Superior temporal gyrus (tissue), 1 donor: ENCODE results near the gene PBX2.
A peak's percentile ranks its signal among the peaks of the same experiment; 100 is the strongest.
"Not testable (repeated sequence)": the region's sequence is repeated elsewhere in the genome, so short reads cannot be mapped to it uniquely, and the experiment has no call there.

Experiments used
- DNase-seq: peaks from one replicate; pipeline ENCODE4 v3.0.0-alpha.2; 2016; ENCODE audit errors: extremely low spot score

PBX2 gene

DNA sequence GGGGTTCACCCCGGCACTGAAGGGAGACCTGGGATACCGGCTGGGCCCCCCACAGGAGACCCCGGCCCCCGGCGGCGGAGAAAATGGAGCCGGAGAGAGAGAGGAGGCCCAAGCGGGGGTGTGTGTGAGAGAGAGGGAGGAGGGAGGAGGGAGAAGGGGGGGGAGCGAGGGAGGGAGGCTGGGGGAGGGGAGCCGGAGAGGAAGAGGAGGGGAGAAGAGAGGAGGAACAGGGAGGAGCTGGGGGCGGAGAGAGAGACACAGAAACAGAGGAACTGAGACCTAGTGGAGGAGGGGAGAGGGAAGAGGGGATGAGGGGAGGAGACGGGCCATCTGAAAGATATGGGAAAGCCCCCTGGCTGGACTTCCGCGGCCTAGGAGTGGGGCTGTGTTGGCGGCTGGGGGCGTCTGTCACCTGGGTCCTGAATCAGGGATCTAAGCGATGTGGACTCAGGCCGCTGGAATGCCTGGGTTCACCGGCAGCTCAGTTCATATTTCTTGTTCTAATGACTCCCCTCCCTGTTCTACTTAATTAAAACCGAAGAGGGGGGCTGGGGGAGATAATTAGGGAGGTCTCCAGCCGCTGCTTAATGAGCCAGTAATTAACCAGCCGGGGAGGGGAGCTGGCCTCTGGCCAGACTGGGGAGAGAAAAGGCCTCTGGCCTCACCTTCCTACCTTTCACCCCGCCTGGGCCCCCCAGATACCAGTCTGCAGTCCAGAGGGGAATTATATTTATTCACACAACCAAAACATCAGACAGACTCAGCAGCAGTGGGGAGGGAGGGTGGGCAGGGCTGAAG lies at the start of gene PBX2:
TSS of gene PBX2 (minus strand) at position 149 of the 798 bp plus-strand sequence. CDS start 287 bp downstream, outside the sequence.
- DNase-seq, result peak; percentile 85

DNA sequence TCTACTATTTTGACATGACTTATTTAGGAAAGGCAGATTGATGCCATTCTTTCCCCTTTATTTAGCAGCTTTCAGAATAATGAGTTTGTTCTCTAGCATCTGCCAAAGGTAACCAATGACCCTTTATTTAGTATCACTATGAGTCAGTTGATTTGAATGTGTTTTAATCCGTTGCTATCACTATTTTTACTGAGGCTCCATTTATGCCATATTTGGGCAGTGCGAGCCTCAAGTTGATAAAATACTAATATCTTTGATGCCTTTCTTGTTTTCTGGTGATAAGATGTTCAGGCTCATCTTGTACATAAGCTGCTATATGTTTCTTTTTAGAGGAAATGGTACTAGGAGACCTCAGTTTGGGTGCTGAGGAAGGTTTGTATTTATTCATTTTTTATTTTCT lies 49.5 kb upstream of the PBX2 start:
- no peak for DNase-seq

- no peak for DNase-seq
Observed at GRCh38 chr6:32234934-32235333, 44.9 kb upstream of the PBX2 start.

- no peak for DNase-seq
Observed at GRCh38 chr6:32226434-32226833, 36.4 kb upstream of the PBX2 start.

DNA sequence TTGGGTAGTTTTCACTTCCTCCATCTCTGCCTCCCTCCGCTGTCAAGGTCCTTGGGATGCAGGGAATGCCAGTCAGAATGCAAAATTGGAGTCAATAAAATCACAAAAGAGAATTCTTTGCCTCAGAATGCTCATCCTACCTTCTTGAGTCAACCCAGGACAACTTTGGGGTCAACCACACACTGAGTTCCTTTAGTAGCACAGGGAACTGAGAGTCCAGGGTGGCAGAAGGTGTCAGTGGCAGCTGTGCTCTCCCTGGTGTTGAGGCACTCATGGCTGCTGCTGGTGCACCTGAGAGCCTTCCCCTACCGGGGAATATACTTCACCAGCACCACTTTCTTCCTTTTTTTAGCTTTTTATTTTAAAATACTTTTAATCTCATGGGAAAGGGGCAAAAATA lies 34.7 kb upstream of the PBX2 start:
- DNase-seq, result no peak

GRCh38 chr6:32223258-32224235 lies 33.5 kb upstream of the PBX2 start, which contains the start of gene NOTCH4:
TSS of gene NOTCH4 (minus strand) at chr6:32224067. CDS start at chr6:32223928, 139 bp downstream.
- no peak for DNase-seq

- DNase-seq, result no peak
Observed at GRCh38 chr6:32222333-32223230, 32.6 kb upstream of the PBX2 start.

GRCh38 chr6:32220021-32220420 lies 30.0 kb upstream of the PBX2 start:
- no peak for DNase-seq

GRCh38 chr6:32218167-32218566 lies 28.2 kb upstream of the PBX2 start:
- DNase-seq, result no peak

DNA sequence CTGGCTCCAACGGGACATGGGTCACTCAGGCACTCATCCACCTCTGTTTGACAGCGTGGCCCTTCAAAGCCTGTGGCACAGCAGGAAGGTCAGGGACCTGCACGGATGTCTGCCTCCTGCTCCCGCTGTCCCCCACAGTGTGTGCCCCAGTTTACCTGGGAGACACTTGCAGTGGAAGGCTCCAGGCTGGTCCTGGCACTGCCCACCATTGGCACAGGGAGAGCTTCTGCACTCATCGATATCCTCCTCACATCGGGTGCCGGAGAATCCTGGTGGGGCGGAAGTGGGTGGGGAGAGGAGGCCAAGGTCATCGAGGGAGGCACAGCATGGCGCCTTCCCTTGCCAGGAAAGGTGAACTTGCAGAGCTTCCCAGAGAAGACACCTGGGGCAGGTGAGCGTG lies 27.0 kb upstream of the PBX2 start:
- DNase-seq, result no peak

GRCh38 chr6:32216285-32216684 lies 26.3 kb upstream of the PBX2 start:
- no peak for DNase-seq

GRCh38 chr6:32215617-32216016 lies 25.6 kb upstream of the PBX2 start:
- DNase-seq, result no peak

- DNase-seq, result no peak
Observed at GRCh38 chr6:32214126-32214525, 24.1 kb upstream of the PBX2 start.

- DNase-seq, result no peak
Observed at GRCh38 chr6:32213649-32214048, 23.6 kb upstream of the PBX2 start.

GRCh38 chr6:32212076-32212760 lies 22.2 kb upstream of the PBX2 start:
- DNase-seq, result no peak

DNA sequence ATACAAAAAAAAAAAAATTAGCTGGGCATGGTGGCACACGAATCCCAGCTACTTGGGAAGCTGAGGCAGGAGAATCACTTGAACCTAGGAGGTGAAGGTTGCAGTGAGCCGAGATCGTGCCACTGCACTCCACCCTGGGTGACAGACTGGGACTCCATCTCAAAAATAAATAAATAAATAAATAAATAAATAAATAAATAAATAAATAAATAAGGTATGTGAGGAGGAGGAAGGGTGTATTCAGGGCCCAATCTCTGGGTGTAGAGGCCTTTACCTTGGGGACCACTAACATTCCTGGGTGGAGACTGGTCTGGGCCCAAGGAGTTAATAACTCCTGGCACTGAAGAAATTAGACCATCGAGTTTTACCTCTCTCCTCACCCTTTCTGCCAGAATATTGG lies 21.4 kb upstream of the PBX2 start:
- DNase-seq, result not testable (repeated sequence)

DNA sequence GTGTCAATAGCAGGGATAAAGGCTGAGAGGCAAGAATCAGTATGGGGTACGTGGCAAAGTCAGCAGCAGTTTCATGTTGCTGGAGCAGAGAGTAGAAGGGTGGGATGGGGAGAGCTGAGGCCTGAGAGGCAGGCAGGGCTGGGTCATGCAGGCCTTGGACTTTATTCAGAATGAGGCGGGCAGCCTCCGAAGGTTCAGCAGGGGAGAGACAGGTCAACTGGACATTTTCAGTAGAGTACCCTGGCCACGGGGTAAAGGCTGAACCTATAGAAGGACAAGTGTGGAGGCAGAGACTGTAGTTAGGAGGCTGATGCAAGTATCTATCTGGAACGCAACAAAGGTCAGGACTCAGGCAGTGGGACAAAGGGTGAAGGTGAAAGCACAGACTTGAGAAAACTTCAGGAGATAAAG lies 20.2 kb upstream of the PBX2 start:
- no peak for DNase-seq

DNA sequence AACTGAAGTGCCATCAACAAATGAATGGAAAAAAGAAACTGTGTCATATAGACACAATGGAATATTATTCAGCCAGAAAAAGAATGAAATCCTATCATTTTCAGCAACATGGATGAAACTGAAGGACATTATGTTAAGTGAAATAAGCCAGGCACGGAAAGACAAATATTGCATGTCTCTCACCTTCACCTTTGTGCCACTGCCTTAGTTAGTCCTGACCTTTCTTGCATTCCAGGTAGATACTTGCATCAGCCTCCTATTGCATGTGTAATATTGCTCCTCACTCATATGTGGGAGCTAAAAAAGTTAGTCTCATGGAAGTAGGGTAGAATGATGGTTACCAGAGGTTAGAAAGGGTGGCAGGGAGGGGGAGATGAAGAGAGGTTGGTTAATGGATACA lies 19.0 kb upstream of the PBX2 start:
- no peak for DNase-seq

GRCh38 chr6:32204268-32204715 lies 14.3 kb upstream of the PBX2 start:
- DNase-seq, result no peak

GRCh38 chr6:32203426-32204267 lies 13.6 kb upstream of the PBX2 start:
- no peak for DNase-seq
